Fibroblast of villous mesenchyme (primary cell): ENCODE results near the gene CDYL2. TPM values are rescaled to one million over a fixed set of nuclear protein-coding genes. Genes with fewer than 3 reads are reported as not detected.
A peak's percentile ranks its signal among the peaks of the same experiment; 100 is the strongest.

Experiments used
- DNase-seq: peaks from one replicate; pipeline ENCODE4 v3.0.0-alpha.2; 2010; ENCODE audit warnings: low read depth
- H3K4me3 ChIP-seq: 2 replicates; pipeline ENCODE4 v1.5.1; 2011; ENCODE audit warnings: low read depth, mild to moderate bottlenecking, low read length
- CTCF ChIP-seq: IDR thresholded peaks from 2 replicates; pipeline ENCODE4 v1.5.1; 2012; ENCODE audit warnings: low read depth, mild to moderate bottlenecking, low read length; ENCODE audit not compliant: insufficient read depth
- total RNA-seq: library from RNA; depleted of rRNA; stranded (reverse); fragments of >200 nt; gene quantifications from 2 replicates; pipeline ENCODE4 v1.2.3, GENCODE V29; 2012

Gene CDYL2
- total RNA-seq, 1 donor = 14.2 TPM

GRCh38 chr16:80700558-80700957 is 103.8 kb downstream of the CDYL2 start:
- no peak overlapping the region for H3K4me3 ChIP-seq
- TF ChIP-seq CTCF = no peak
- DNase-seq = no peak

GRCh38 chr16:80695020-80695419 is 109.4 kb downstream of the CDYL2 start:
- no peak for TF ChIP-seq CTCF
- DNase-seq = no peak

GRCh38 chr16:80693553-80693952 is 110.8 kb downstream of the CDYL2 start:
- DNase-seq = no peak
- no peak overlapping the region for H3K4me3 ChIP-seq
- no peak for TF ChIP-seq CTCF

More at GRCh38 chr16:80695020-80695419, 109.4 kb downstream of the CDYL2 start:
- no peak overlapping the region for H3K4me3 ChIP-seq

DNA sequence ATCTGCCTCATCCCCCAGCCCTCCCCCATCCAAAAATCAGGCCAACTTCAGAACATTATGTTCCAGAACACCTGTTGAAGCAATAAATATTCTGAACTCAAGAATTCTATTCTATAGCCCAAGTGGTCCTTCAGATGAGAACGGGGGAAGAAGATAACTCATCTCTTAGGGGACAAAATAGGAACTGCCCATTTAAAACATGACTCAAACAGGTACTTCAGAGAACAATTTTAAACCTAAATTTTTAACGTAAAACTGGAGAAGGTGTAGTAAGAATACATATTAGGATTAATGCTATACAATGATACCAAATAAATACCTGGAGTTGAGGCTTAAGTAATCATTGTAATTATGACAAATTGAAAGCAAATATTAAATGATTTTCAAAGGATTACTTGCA is 112.1 kb downstream of the CDYL2 start:
- no peak for TF ChIP-seq CTCF
- DNase-seq = no peak
- no peak overlapping the region for H3K4me3 ChIP-seq

DNA sequence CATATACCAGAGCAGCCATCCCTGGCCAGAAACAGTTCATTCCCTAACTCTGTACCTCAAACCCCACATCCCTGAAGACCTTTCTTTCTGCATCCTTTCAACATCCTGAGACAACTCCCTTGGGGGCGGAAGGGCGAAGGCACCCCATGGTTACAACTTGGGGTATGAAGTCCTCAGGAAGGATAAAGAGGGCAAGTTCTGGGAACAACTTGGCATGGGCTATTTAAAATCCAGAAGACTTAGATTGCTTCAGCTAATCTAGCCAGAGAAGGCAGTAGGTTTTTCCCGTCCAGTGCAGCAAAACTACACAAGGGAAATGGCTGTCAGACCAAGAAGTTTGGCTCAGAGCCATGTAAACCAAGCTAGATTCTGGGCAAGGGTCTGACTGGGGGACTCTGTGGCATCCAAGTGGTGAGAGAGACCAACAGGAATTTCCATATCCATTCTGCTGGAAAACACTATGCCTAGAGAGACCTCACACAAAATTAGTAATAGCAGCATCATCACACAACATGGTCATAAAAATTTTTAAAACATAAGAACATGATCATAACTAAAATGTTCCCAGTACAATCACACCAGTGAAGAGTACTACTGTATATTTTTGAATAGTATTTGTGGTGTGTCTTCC is 113.2 kb downstream of the CDYL2 start:
- no peak overlapping the region for H3K4me3 ChIP-seq
- peak; percentile 5 for DNase-seq
- no peak for TF ChIP-seq CTCF

DNA sequence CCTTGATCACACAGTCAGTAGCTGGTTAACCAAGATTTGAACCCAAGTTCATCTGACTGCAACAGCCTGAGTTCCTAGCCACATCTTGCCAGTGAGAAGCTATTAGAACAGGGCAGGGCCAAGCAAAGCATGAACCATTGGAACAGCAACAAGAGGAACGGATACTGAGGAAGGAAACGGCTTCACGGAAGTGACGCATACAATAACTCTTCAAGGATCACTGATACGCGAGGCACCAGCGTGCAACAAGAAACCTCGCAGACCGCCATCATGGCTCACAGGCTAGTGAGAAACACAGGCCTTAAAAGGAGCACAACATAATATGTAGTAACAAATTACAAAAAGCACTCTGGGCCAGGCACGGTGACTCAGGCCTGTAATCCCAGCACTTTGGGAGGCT is 114.9 kb downstream of the CDYL2 start:
- TF ChIP-seq CTCF = no peak
- DNase-seq = no peak
- H3K4me3 ChIP-seq = no peak overlapping the region

DNA sequence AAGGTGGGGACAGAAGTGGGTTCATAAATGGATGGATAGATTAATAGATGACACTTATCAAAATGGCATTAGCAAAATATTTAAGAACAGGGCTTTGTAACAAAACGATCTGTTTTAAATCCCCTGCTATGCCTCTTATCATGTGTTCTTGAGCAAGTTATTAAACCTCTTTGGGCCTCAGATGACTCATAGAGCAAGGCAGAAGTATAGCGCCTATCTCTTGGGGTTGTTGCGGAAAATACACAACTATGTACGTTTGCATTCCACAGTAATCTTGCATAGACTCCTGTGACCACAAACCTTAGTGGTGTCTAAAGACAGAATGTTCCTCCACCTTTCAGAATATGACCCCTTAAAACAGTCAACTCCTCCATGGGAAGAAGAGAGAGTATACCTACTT is 116.8 kb downstream of the CDYL2 start:
- no peak overlapping the region for H3K4me3 ChIP-seq
- DNase-seq = peak; percentile 69
- no peak for TF ChIP-seq CTCF
